ENCODE measurements around the gene TRAF3.

DNA sequence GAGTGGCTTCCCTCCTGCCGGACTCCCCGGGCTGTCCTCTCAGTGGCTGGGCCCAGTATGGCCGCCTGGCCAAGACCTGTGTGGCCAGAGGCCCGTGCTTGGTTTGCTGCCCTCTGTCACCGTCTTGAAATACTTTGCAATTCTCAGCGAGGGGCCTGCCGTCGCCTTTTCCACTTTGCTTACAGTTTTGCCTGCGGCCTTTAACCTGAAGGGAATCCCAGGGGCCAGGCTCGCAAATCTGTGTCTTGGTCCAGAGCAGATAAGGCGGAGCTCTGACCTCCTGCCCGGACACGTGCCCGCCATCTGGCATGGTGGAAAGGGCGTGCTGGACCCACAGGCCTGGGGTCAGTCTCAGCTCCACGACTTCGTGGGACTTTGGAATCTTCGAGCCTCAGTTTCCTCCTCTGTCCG, 134.3 kb downstream of the TRAF3 start:
- no peak for TF ChIP-seq YY1 (IDR thresholded peaks at IDR 0.05; ENCODE audit: insufficient read depth, insufficient read length)
- TF ChIP-seq SUZ12 (IDR thresholded peaks at IDR 0.05; ENCODE audit: extremely low read depth, insufficient read depth, insufficient read length) = no peak
- no peak for TF ChIP-seq ZNF274 (IDR thresholded peaks at IDR 0.05; ENCODE audit: low read depth, low read length)

Measured in NT2/D1 (cell line).